SK-N-SH treated with all-trans-retinoic acid at 6 μM for 48 hours (cell line): Measurements from ENCODE around the gene SUFU.

ENCODE experiments used
- ARNTL ChIP-seq: fragments of 450-650 bp; formaldehyde crosslinking; IDR thresholded peaks from 2 replicates; pipeline ENCODE4 v1.5.0; 2020; ENCODE audit warnings: low read depth, mild to moderate bottlenecking, moderate library complexity, borderline replicate concordance
- POU6F1 ChIP-seq: fragments of 250-450 bp; sonication (Bioruptor Pico); IDR thresholded peaks from 2 replicates; pipeline ENCODE4 v1.8.0; 2021; ENCODE audit warnings: low read depth, mild to moderate bottlenecking, moderate library complexity, borderline replicate concordance
- RARB ChIP-seq: fragments of 250-450 bp; sonication (Bioruptor Pico); IDR thresholded peaks from 2 replicates; pipeline ENCODE4 v1.8.0; 2021; ENCODE audit warnings: mild to moderate bottlenecking, moderate library complexity
- TCF4 ChIP-seq: fragments of 250-450 bp; sonication (Bioruptor Pico); IDR thresholded peaks from 2 replicates; pipeline ENCODE4 v1.8.0; 2021; ENCODE audit warnings: mild to moderate bottlenecking, moderate library complexity, borderline replicate concordance
- ZFP3 ChIP-seq: fragments of 250-450 bp; sonication (Bioruptor Pico); IDR thresholded peaks from 2 replicates; pipeline ENCODE4 v1.5.0; 2020; ENCODE audit warnings: mild to moderate bottlenecking, moderate library complexity

- TF ChIP-seq RARB (no peak), POU6F1 (CRISPR knock-in tag) (no peak), ARNTL (CRISPR knock-in tag) (no peak), TCF4 (CRISPR knock-in tag) (no peak), ZFP3 (CRISPR knock-in tag) (no peak)
Observed at GRCh38 chr10:102534333-102534732, 30.6 kb downstream of the SUFU start.
